GM18951 (cell line): ENCODE results near the gene FZD1.

Experiments
- POLR2A ChIP-seq: IDR thresholded peaks from 4 replicates; pipeline ENCODE4 v1.6.1; 2011; ENCODE audit warnings: mild to moderate bottlenecking; ENCODE audit not compliant: insufficient read length, insufficient read depth; ENCODE audit errors: extremely low read depth
- in situ Hi-C: fragments of 300-500 bp; cut with MboI; formaldehyde crosslinking; loops from one replicate; pipeline ENCODE4 v1.12.0; 2022; ENCODE audit warnings: low sequenced_read_pairs, mixed read lengths, inconsistent platforms; ENCODE audit not compliant: unreplicated experiment

FZD1 gene

DNA sequence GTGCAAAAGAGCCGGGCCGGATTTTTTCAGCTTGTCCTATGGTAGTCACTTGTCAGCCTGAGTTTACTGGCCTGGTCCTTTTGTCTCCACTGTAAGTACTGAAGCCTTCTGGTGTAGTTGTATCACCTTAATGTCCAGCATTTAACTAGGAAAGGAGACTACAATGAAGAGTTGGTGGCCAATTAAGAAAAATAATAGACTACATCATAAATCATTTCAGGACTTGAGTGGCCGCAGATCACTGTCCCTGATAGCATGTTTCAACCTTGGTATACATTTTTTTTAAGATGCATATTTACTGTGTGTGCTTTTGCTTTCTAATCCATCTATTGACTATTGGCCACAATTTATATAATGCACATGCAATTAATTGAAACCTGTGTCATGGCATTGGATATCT lies 6.1 kb downstream of the FZD1 start:
- in situ Hi-C loops = no loop called here

DNA sequence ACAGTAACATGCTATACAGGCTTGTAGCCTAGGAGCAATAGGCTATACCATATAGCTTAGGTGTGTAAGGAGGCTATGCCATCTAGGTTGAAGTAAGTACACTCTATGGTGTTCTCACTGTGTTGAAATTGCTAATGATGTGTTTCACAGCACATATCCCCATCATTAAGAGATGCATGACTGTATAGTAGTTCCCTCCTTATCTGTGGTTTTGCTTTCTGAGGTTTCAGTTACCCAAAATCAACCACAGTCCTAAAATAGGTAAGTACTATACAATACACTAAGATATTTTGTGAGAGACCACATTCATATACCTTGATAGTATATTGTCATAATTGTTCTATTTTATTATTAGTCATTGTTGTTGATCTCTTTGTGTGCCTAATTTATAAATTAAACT lies 12.7 kb downstream of the FZD1 start:
- in situ Hi-C loops = no loop called here
- TF ChIP-seq POLR2A = no peak

More for the DNA sequence above, 6.1 kb downstream of the FZD1 start:
- TF ChIP-seq POLR2A = no peak

DNA sequence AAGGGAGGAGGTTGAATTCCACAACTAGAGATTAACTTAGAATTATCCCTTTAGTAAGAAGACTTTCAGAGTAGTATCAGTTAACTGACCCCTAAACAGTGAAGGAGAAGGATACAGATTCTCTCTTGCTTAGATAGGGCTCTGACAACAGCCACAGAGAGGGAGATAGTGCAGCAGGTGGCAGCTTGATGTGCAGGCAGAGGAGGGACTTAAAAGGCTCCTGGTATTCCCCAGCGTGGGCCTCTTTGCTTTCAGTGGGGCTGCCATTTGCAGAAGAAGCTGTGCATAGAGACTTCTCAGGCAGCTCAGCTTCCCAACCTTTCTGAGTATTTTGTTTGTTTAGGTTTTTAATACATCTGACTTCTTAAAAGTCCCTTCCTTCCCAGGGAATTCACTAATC lies 16.0 kb downstream of the FZD1 start:
- TF ChIP-seq POLR2A = no peak
- in situ Hi-C loops = no loop called here

DNA sequence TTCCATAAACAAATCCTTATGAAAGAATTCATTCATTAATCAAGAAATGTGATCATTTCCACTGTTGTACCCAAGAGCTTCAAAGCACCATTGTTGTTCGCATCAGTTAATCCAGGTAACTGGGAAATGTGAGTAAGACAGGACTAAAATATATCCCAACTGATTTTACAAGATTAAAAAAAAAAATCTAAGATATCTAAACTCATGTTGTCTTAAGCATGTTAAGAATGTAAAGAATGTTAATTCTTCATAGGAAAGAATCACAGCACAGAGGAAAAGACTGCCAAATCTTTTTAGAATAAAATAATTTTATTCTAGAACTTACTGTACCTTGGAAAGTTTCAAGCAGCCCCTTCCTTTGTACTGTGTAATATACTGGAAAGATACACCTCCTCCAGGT lies 16.4 kb downstream of the FZD1 start:
- TF ChIP-seq POLR2A = no peak
- in situ Hi-C loops = no loop called here

DNA sequence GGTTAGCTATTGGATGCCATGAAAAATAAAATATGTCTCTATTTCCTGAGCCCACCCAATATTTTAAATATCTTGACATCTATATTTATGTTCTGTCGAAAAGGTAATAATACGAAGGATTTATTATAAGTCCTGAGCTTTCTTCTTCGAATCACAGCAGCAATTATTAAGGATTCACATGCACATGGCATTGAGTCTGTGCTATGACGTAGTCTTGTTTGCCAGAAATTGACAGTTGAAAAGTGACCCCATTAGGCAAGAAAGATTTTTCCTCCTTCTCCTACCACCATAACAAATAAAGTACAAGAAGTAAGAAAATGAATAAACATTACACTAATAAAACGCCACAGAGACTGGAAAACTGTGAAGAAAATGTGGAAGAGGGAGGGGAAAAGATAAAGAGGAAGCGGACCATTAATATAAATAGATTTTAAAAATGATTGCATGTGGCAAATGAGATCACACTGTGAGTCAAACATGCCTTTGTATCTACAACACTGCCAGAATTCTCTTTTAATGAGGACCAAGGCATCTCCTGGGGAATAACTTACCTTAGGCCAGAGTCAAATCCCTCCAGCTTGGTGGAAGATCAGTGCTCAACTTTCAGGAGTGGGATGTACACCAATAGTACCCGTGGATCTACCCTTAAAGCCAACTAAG lies 21.6 kb downstream of the FZD1 start:
- in situ Hi-C loops = no loop called here
- no peak for TF ChIP-seq POLR2A

DNA sequence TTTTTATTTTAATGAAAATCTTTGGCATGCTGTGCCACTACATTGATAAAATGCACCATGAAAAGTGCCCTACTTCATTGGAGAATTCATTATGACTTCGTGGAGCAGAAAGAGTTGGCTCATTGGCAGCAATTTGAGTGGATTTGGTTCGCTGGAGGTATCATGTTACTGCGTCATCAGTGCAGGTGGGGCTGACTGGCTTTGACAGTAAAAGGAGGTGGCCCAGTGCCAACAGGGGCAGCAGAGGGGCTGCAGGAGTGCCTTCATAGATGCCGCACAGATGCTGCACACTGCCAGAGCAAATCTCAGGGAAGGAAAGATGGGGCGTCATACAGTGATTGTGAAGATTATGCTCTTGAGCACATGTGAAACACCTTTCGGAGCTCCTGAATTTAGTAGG lies 22.2 kb downstream of the FZD1 start:
- no peak for TF ChIP-seq POLR2A
- in situ Hi-C loops = no loop called here

DNA sequence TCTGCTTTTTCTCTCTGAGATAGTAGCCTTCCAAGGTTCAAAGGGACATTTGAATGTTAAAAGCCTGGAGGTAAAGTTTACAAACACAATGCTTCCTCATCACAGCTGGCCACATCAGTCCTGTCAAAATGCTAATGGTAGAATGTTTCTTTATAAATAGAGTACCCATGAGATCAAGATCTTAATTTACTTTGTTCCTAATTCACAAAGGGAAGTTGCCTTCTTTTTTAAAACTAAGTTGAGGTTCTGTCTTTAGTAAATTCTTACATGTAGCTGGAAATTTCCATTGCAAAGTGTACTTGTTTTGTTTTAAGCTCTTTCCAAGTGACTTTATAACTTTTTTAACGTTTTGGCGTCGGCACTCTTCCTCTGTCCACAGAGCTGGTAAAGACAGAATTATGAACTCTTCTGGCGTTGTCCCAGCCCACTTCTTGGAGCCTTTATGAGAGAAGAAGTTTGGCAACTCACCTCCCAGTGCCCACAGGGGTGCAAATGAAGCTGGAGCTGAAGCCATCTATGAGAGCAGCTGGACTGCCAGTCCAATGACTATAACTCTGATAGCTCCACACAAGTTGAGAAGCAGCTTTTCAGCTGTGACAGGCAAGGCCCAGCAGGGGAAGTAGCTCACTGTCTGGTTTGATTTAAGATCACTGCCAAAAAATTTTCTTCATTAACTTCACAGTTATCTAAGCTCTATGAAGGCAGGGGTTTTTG lies 23.3 kb downstream of the FZD1 start:
- in situ Hi-C loops = no loop called here
- no peak for TF ChIP-seq POLR2A

DNA sequence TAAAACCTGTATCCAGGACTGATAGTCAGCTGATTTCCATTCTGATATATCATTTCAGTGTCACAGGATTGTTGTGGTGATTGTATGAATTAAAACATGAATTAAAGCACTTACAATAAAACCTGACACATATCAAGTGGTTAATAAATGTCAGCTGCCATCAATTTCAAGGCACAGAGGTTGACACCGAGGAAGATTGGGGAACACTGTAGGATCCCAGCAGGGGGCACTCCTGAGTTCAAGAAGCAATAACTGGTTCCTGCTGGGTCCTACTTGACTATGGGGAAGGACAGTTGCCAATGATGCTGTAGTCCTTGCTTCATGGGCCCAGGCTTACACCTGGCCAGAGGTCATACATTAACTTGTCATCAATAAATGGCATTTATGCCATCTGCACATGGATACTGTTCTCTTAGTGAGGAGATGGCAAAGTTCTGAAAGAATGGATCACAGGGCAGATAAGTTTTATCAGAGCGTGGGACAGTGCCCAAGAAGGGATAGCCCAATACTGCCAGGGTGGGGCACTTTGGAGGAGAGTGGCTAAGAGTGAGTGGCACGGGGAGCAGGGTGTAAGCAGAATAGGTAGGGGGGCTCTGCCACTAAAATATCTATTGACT lies 24.1 kb downstream of the FZD1 start:
- in situ Hi-C loops = no loop called here
- no peak for TF ChIP-seq POLR2A

DNA sequence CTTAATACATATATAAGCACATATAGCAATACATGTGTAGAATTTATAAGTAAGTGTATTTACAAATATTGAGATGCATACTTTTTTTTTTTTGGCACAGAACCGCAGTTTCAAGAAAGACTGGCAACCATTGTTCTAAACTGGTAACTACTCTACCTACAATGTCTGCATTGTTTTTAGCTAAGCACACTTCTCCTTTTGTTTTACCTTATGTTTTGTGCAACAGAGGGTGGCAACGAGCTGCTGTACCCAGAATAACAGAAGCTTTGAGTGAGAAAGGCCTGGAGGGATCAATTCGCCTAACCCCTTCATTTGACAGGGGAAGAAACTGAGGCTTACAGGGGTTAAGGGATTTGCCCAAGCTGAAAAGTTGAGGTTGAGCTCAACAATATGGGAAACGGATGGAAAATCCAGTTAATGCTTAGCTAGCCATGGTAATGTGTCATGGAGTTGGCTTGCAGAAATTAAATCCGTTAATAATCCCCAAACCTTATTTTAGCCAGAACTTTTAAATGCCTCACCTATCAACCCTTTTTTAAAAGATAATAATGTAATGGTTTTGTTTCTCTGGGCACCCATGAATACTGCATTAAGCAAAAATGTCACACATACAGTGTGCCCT lies 25.5 kb downstream of the FZD1 start:
- in situ Hi-C loops = no loop called here
- no peak for TF ChIP-seq POLR2A

DNA sequence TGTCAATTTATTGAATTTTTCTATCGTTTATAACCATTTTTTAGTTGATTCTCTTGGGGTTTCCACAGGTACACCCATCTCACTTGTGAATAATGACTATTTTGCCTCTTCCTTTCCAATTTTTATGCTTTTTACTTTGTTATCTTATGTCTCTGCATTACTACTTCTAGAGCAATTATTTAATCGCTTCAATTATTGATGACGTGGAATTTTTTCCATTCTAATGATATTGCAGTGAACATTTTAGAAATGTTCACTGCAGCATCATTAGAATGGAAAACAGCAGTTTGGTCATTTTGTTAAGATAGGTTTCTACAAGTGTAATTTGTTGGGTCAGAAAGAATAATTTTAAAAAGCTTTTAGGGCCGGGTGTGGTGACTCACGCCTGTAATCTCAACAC lies 27.1 kb downstream of the FZD1 start:
- in situ Hi-C loops = no loop called here
- no peak for TF ChIP-seq POLR2A

DNA sequence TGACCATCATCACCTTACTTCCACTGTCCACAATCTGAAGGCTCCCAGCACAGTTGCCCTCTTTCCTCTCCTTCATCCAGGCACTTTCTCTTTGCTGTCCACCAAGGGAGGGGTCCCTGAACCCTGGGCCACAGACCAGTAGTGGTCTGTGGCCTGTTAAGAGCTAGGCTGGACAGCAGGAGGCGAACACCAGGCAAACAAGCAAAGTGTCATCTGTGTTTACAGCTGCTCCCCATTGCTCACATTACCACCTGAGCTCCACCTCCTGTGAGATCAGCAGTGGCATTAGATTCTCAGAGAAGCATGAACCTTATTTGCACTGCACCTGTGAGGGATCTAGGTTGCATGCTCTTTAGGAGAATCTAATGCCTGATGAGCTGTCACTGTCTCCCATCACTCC lies 27.7 kb downstream of the FZD1 start:
- no peak for TF ChIP-seq POLR2A
- in situ Hi-C loops = no loop called here

DNA sequence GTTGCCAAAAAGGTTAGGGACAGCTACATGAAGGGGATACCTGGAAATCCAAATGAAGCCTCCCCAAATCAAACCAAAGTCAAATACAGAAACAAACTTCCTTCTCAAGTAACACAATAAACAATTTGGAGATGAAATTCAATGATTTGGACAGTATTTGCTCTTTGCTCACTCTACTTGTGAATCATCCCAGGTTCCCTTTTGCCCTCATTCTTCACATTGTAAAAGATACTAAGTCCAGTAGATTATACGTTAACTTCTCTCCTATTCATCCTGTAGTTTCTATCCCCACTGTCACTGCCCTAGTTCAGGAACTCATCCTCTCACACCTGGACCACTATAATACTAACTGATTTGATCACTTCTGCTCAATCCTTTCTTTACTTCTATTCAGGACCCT lies 28.3 kb downstream of the FZD1 start:
- in situ Hi-C loops = no loop called here
- TF ChIP-seq POLR2A = no peak

DNA sequence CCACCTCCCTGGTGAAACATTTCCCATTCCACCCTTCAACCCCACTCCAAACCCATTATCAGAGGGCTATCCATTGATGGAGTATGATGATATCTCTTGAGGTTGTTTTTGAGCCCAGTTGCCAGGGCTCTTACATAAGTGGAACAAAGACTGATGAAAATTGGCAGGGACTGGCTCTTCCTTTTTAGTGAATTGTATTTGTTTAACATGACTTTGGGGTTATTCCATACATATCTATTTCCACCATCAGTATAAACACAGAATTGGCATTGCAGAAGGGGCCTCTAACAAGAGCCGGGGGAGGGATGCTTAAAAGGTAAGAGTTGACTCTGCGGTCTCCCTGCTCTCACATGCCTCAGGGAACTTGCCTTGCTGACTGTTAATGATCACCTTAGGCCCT lies 28.9 kb downstream of the FZD1 start:
- in situ Hi-C loops = no loop called here
- no peak for TF ChIP-seq POLR2A

DNA sequence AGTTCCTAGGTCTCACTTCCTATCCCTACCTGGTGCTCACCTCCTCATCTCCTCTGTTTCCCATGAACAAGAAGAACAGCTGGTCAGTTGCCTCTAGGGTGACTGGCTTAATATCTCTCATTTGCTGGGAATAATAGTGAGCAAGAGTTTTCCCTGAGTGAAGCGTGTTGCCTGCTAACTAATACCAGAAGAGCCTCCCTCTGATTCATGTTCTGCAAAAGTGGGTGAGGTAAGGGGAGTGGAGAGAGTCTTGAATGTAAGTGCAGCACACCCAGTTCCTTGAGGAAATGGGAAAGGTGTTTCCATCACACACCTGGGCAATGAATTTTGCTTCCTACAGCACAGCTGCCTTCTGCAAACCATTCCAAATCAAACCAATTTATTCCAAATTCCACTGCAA lies 29.6 kb downstream of the FZD1 start:
- no peak for TF ChIP-seq POLR2A
- in situ Hi-C loops = no loop called here
